Activated naive CD8-positive, alpha-beta T cell treated with anti-CD3 and anti-CD28 coated beads, Interleukin-2, amount 50 U/mL, for 16 hours (primary cell): ENCODE measurements around the gene RHO.
"Not testable (repeated sequence)": the region's sequence is repeated elsewhere in the genome, so short reads cannot be mapped to it uniquely, and the experiment has no call there.

Source experiments
- DNase-seq: peaks from one replicate; pipeline ENCODE4 v3.0.0-alpha.2; 2020; ENCODE audit warnings: low read depth, low spot score

The RHO gene

DNA sequence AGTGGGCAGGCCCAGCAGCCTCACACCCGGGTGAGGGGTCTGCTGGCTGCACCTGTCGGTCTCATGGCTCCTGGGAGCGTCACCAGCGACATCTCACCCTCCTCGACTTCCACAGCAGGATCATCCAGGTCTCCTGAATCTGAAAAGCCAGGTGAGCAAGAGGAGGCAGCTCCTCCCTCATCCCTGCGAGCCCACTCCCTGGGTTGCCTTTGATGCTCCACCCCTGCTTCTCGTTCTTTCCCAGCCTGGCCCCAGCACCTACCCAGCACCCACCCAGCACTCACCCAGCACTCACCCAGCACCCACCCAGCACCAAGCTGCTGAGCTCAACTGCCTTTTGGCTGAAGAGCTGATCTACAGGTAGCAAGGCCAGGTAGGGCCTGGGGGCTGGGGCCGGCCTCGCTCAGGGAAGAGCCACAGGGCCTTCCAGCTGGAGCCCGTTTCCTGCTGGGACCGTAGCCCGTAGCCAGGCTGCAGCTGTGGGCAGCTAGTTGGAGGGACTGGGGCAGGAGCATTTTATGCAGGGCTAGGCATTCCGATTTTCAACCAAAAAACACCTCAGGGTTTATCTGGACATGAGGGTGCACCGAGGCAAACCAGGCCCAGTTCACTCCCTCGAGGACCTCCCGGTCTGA, 14.8 kb downstream of the RHO start, which contains the start of gene H1-8:
Gene H1-8 (plus strand): TSS at position 20 of the 635 bp plus-strand sequence. CDS start 44 bp downstream, at position 64.
- DNase-seq: no peak

DNA sequence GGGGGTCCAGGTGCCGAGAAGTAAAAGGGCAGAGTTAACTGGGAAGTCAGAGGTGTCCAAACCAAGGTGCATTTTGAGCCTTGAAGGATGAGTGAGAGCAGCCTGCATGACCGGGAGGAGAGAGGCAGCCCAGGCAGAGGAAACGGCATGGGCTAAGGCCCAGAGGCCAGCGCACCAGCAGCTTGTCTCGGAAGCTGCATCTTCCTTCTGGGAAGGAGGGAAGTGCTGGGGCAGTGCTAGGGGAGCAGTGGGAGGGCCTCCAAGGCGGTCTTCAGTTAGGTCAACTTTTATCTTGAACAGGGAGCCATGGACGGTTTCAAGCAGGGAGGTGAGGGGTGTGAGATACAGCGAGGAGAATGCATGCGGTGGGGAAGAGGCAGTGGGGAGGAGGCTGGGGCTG, 15.6 kb downstream of the RHO start:
- DNase-seq: no peak

- not testable (repeated sequence) for DNase-seq
Measured at GRCh38 chr3:129545951-129546350, 17.5 kb downstream of the RHO start.

DNA sequence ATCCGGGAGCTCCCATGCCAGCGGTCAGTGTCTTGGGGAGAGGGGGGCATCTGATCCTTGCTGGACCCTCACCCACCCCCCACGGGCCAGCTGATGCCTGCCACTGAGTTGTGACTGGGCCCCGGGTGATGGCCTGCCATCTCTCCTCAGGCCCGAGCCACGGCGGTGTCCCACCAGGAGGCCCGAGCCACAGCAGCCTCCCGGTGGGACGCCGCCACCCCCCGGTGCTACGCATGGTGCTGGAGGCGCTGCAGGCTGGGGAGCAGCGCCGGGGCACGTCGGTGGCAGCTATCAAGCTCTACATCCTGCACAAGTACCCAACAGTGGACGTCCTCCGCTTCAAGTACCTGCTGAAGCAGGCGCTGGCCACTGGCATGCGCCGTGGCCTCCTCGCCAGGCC, 18.8 kb downstream of the RHO start:
- no peak for DNase-seq

DNA sequence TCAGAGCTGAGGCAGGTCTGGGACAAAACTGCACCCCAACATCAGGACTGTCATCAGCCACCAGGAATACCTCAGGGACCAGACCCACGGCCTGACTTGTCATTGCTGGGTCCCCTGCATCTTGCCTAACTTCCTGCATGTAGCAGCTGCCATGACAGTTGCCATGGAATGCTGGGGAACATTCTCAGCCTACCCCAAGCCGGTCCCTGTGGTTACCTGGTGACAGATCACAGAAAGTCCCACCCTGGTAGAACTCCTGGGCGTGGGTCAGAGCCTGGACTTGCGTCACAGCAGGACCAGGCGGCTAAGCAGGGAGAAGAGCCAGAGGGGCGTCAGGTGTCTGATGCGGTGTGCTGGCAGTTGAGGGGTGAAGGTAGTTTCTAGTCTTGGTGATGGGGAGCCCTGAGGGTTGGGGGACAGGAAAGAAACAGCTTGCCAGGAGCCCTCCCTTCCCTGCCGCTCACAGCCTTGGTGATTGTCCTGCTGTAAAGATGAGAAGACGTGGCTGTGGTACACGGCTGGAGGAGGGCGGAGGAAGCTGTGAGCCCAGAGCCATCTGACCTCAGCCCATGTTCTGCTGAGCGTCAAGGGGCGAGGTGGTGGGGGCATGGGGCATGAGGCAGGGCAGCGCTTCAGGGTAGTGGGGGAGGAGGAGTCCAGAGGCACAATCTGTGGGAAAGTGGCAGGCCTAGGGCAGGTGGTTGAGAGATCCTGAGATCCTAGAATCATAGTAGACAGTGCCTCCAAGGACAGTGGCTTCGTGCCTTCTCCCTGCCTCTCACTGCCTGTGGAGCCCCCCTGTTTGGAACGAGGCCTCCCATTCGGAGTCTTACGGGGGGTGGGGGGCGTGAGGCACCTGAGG, 19.9 kb downstream of the RHO start:
- DNase-seq: no peak

DNA sequence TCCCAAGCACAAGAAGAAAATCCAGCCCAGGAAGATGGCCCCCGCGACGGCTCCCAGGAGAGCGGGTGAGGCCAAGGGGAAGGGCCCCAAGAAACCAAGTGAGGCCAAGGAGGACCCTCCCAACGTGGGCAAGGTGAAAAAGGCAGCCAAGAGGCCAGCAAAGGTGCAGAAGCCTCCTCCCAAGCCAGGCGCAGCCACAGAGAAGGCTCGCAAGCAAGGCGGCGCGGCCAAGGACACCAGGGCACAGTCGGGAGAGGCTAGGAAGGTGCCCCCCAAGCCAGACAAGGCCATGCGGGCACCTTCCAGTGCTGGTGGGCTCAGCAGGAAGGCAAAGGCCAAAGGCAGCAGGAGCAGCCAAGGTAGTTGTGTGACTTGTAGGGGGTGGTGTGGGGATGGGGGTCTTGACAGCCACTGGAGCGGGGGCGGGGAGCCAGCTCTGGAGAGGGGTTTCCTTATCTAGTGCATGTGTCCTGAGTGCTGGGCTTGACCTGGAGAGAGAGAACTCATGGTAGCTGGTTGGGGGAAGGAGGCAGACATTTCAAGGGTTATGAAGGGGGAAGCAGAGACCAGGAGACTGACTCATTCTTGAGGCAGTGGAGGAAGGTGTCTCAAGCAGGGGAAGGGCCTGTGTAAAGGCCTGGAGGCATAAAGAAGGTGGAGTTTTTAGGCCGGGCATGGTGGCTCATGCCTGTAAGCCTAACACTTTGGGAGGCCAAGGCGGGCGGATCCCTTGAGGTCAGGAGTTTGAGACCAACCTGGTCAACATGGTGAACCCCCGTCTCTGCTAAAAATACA, 20.8 kb downstream of the RHO start:
- no peak for DNase-seq

GRCh38 chr3:129549805-129550204, 21.4 kb downstream of the RHO start:
- no peak for DNase-seq

DNA sequence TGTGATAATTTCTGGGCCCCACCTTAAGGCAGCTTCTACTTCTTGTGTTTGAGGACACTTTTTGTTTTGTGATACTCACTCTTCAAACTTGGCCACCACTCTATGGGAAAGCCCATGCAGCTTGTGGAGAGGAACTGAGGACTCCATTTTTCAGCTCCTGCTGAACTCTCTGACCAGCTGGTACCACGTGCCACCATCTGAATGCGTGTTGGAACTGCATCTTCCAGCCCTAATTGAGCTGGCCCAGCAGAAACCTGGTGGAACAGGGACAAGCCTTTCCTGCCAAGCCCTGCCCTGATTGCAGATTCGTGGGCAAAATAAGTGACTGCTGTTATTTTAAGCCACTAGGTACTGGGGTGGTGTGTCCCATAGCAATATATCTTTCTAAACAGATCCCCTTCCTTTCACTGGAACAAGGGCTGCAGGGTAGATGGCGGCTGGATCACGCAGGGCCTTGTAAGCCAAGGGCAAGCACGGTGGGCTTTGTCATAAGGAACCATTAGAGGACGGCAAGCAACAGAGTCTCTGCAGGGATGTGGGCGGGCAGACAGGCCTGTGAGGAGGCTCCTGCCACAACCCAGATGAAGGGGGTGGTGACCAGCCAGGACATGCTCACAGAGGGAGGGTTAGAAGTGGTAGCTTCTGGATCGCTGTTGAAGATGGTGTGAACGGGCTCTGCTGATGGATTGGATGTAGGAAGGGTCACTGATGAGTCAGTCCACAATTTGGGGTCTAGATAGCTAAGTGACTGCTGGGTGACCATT, 24.0 kb downstream of the RHO start:
- no peak for DNase-seq

DNA sequence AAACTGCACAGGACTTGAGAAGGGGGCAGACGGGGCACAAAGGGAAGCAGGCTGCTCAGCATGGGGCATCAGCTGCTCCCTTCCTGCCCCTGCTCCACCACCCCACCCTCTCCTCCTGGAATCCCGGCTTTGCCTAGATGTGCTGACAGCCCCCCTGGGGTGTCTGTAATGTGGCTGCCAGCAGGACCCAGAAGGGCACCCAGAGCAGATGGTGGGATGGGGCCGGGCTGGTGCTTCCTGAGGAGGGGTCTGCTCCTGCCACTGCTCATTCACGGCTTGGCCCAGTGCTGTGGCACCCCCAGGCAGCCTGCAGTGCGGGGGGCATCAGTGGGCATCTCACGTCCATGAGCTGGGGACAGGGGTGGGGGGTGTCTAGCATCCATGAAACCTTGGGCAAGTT, 24.7 kb downstream of the RHO start:
- no peak for DNase-seq

GRCh38 chr3:129553719-129554118, 25.3 kb downstream of the RHO start:
- DNase-seq: no peak

DNA sequence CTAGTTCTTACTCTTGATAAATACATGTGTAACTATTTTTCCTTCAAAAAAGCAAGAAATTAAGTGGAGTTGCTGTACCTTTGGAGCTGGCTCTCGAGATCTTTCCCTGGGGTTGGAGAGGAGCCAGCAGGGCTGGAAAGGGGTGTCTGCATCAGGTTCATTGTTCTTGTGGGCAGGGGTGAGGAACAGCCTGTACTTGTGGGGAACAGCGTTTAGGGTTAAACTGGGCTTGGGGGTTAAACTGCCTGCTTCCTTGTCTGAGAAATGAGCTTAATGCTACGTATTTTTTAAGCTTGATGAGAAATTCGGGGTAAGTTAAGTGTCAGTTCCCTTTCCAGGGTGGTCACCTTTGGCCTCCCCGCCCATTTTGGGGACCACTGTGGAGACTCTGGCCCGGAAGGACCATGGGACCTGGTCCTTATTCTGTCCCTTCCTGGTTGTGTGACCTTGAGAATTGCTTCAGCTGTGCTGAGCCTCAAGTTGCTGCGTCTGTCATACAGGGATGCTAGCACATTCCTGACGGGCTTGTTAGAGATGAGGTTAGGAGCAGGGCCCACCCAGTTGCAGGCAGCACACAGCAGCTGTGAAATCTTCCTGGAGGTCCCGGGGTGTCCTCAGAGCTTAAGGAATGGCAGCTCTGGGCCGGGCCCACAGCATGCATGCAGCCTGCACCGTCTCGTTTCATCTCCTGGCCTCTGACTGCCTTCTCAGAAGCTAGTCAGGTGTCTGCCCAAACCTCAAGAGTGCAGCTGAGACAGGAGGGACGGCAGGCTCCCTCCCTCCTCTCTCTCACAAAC, 26.1 kb downstream of the RHO start:
- no peak for DNase-seq

DNA sequence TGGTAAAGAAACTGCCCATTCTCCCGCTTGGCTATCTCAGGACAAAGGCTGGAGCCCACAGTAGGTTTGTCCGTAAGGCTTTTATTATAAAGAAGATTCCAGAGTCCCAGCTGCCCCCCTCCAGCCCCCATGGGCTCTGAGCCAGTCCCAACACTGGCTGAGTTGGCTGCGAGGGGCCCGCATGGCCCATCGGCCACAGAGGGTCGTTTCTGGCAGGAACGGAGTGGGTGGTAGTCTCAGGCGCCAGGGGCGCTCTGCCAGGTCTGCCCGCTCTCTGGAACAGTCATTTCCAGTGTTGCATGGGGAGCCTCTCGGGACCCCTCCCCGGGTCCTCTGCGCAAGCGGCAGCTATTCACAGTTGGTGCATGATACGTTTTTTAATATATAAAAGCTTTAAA, 26.7 kb downstream of the RHO start:
- DNase-seq: no peak

GRCh38 chr3:129555616-129556357, 27.3 kb downstream of the RHO start:
- no peak for DNase-seq

DNA sequence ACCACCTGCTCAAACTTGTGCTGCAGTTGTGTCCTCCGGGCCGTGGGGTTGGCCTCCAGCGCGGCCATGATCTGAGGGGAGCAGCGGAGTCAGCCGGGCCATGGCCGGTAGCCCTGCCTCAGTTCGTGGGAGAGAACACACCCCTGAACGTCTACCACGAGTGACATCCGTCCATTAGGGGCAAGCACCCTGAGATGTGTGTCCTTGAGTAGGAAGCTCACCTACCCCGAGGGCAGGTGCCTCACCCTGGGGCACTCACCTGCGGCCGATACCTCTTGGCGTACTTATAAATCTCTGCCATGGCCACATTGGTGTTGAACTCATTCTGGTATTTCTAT, 27.9 kb downstream of the RHO start:
- no peak for DNase-seq

DNA sequence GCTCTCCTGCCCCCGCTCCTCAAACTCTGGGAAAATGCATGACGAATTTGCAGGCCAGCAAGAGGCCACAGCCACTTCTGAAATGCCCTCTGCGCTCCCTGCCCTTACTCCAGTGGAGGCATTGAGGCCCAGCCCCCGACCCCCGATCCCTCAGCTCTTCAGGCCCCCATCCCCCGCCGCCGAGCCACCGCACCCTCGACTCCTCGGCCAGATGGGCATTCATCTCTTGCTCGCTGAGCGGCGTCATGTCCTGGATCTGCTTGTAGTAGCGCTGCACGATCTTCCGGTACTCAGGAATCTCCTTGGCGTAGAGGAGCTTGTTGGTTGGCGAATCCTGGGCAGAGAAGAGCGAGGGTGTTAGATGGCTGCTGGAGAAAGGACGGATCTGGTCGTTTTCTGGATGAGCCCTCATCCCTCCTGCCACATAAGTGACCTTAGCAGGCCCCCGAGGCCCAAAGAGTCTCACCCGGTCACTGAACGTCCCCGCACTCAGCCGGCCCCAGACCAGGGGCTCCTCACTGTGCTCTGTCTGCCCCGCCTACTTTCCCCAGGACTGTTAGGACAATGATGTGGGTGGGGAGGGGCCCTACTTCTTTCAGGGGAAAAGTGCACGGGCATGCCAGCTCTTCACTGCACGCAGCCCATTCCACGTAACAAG, 28.6 kb downstream of the RHO start:
- no peak for DNase-seq

GRCh38 chr3:129557548-129557894, 29.1 kb downstream of the RHO start:
- DNase-seq: no peak

- DNase-seq: no peak
Measured at GRCh38 chr3:129558081-129558771, 29.8 kb downstream of the RHO start.

DNA sequence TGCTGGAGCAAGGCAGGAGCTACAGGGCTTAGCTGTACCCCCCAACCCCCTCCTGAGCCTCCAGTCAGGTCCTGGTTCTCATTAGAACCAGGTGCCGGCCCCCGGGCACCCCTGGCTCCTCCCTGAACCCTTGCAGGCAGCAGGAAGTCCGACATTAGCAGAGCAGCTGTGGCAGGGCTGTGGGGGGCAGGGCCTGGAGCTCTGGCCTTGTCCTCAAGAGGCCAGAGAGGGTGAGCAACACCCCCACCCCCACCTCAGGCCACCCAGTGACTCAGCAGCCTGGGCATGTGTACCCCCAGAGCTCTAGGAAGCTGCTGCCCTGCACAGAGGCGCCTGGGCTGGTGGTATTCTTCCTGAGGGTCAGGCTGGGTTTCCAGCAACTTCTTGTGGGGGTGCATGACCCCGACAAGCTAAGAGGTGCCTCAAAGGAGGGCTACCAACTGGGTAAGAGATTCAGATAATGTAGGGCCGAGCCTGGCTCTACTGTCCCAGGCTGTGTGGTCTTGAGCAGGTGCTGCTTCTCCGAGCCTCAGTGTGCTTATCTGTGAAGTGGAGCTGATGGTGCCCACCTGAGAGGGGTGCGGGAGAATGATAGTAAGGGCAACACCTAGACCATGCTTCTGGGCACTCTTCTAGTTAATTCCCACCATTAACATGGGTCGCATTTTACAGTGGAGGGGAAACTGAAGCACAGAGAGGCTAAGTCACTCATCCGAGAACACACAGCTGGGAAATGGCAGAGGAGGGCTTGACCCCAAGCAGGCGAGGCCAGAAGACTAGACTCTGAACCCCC, 30.5 kb downstream of the RHO start:
- no peak for DNase-seq
